PC-3 (cell line): ENCODE measurements around the gene KSR2.

Source experiments
- EZH2 ChIP-seq: fragments of 300-600 bp; sonication (generic); IDR thresholded peaks from one replicate; pipeline ENCODE4 v1.6.1; 2017; ENCODE audit warnings: antibody characterized with exemption, mild to moderate bottlenecking, low read length; ENCODE audit not compliant: unreplicated experiment
- TF ChIP-seq, protein P1 (sequence below): fragments of 300-600 bp; sonication (generic); conservative IDR thresholded peaks from 2 replicates; pipeline ENCODE4 v1.5.1; 2017; ENCODE audit warnings: antibody characterized with exemption, low read depth, mild to moderate bottlenecking, low read length

DNA sequence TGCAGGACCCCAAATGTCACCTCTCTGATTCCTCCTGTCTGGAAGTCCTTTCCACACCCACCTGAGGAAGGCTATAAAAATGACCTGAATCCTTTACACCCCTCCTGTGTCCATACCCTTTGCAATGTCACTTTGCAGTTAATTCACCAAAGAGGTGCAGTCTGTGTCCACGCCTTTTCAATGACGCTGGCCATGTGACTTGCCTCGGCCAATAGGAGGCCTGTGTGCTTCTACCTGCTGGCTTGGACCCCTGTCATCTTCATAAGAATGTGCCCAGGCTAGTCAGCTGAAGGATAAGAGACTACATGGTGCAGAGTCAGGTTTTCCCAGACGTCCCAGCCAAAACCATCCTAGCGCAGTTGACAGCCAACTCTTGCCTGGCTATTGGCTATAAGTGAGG, 101.4 kb downstream of the KSR2 start:
- TF ChIP-seq, protein P1, sequence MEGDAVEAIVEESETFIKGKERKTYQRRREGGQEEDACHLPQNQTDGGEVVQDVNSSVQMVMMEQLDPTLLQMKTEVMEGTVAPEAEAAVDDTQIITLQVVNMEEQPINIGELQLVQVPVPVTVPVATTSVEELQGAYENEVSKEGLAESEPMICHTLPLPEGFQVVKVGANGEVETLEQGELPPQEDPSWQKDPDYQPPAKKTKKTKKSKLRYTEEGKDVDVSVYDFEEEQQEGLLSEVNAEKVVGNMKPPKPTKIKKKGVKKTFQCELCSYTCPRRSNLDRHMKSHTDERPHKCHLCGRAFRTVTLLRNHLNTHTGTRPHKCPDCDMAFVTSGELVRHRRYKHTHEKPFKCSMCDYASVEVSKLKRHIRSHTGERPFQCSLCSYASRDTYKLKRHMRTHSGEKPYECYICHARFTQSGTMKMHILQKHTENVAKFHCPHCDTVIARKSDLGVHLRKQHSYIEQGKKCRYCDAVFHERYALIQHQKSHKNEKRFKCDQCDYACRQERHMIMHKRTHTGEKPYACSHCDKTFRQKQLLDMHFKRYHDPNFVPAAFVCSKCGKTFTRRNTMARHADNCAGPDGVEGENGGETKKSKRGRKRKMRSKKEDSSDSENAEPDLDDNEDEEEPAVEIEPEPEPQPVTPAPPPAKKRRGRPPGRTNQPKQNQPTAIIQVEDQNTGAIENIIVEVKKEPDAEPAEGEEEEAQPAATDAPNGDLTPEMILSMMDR: no peak
- TF ChIP-seq EZH2: no peak
